HG02588 (cell line): ENCODE measurements around the gene GALNT2.

Source experiments
- ATAC-seq: cut with Tn5 transposase; IDR thresholded peaks from one replicate; pipeline ENCODE4 v1.9.1; 2021; ENCODE audit warnings: mild to moderate bottlenecking, moderate library complexity; ENCODE audit not compliant: unreplicated experiment

Gene GALNT2

GRCh38 chr1:230267338-230268065 lies 200.5 kb downstream of the GALNT2 start:
- no peak for ATAC-seq

GRCh38 chr1:230268371-230269170 lies 201.5 kb downstream of the GALNT2 start:
- ATAC-seq: no peak

GRCh38 chr1:230270185-230270558 lies 203.1 kb downstream of the GALNT2 start:
- no peak for ATAC-seq

DNA sequence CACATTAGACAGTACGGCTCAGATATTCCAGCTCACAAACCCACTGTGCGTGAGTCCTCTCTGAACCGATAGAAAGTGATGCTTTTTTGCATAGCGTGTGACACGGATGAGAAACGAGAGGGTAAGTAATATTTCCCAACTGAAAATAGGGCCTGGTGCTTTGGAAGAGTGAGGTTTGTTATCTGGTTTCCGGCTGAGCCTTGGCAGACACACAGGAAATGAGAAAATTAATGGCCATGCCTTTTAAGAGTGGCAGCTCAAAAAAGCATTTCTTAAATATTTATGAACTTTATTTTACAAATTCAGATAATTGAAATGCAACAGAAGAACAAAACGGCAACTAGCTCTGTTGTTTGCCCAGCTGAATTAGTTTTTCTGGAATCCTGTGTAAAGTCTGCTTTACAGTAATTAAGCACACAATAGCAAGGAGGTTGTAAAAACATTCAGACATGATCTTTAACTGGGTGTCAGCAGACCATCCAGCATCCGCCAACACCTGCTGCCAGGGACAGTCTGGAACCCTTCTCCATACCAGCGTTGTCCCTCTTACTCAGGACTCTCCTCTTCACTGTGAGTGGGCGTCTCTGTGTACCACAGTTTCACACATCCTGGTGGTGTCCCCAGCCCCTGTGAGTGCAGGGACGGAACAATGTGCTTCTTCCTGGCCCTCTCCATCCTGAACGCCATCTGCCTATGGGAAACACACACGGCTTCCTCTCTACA lies 203.7 kb downstream of the GALNT2 start:
- no peak for ATAC-seq

DNA sequence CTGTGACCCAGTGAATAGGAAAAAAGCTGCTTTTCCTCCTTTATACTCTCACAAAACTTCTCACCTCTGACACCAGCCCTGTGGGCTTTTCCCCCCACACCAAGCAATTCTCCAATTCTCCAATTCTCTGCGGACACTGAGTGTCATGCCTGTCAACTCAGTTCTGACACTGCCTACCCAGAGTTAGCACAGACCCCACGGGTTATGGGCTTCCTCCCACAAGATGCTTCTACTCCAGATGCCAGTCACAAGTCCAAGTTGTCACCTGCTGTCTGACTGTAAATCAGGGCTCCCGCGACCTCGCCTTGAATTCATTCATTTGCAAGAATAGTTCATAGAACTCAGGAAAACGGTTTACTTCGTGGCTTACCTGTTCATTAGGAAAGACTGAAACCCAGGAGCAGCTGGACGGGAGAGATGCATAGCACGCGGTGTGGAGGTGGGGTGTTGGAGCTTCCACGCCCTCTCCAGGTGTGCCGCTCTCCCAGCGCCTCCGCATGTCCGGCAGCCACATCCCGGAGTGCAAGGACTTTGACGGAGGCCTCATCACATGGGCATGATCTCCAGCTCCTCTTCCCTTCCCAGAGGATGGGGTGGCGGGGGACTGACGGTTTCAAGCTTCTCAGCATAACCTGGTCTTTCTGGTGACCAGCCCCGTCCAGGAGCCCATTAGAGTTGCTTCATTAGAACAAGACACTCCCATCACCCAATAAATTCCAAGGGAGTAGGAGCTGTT lies 204.4 kb downstream of the GALNT2 start:
- no peak for ATAC-seq

DNA sequence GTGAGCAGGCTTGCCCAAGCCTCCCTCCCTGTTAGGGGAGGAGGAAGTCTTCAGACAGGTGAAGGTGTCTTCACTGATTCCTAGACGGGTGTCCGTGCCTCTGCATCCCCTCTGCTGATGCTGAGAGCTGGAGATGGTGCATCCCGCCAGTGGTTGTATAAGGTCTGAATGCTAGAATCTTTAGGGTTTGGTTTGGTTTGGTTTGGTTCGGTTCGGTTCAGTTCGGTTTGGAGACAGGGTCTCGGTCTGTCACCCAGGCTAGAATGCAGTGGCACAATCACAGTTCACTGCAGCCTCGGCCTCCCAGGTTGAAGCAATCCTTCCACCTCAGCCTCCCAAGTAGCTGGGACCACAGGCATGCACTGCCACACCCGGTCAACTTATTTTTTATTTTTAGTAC lies 205.5 kb downstream of the GALNT2 start:
- ATAC-seq: no peak

DNA sequence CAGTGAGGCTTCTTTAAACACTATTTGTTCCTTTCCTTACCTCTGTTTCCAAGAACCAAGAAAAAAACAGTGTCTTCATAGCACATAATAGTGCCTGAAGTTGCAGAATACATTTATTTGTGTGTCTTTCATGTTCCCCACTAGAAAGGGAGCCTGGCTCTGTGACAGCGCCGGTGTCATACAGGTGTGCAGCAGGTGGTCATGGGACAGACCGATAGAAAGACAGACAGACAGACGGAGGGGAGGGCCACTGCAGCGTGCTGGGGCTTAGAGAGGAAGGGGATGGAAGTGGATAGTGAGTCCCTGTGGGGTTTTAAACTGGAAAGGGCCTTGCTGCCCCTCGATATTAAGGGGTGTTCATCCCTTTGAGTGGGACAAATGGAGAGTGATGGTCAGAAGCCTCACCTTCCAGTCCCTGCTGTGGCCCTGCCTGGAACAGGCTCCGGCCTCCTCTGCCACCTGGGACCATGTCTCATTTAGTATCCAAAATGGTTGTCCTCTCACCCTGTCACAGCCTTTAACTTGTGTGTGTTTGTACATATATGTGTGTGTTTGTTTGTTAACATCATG lies 206.2 kb downstream of the GALNT2 start:
- ATAC-seq: no peak

GRCh38 chr1:230274254-230274653 lies 207.2 kb downstream of the GALNT2 start:
- no peak for ATAC-seq

- no peak for ATAC-seq
These were observed 209.4 kb downstream of the GALNT2 start for GRCh38 chr1:230276401-230276800.

- no peak for ATAC-seq
These were observed 210.4 kb downstream of the GALNT2 start for GRCh38 chr1:230277201-230278025.

GRCh38 chr1:230278376-230278775 lies 211.3 kb downstream of the GALNT2 start:
- no peak for ATAC-seq

DNA sequence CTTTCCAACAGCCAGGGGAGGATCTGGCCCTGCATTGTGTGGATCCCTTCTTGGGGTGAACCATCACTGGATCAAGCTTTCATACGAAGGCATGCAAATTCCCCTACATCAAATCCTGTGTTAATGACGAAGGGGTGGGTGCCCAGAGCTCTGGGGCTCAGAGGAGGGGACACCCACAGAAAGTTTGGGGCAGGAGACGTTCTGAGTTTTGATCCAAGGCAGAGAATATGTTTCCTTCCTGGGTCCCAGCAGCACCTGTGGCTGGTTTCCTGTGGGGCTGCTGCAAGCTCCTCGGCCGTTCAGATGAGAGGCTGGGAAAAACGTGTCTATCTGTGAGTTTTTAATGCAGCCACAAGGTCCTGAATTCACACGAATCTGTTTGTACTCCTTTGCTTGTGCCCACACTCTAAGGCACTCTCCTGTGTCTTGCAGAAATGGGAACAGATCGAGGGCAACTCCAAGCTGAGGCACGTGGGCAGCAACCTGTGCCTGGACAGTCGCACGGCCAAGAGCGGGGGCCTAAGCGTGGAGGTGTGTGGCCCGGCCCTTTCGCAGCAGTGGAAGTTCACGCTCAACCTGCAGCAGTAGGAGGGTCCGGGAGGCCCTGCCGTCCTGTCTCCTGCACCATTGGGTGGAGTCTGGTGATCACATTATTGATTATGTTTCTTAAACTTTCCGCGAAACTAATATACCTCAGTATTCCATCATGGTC lies 212.0 kb downstream of the GALNT2 start:
- no peak for ATAC-seq

- no peak for ATAC-seq
These were observed 212.5 kb downstream of the GALNT2 start for GRCh38 chr1:230279583-230279945.

DNA sequence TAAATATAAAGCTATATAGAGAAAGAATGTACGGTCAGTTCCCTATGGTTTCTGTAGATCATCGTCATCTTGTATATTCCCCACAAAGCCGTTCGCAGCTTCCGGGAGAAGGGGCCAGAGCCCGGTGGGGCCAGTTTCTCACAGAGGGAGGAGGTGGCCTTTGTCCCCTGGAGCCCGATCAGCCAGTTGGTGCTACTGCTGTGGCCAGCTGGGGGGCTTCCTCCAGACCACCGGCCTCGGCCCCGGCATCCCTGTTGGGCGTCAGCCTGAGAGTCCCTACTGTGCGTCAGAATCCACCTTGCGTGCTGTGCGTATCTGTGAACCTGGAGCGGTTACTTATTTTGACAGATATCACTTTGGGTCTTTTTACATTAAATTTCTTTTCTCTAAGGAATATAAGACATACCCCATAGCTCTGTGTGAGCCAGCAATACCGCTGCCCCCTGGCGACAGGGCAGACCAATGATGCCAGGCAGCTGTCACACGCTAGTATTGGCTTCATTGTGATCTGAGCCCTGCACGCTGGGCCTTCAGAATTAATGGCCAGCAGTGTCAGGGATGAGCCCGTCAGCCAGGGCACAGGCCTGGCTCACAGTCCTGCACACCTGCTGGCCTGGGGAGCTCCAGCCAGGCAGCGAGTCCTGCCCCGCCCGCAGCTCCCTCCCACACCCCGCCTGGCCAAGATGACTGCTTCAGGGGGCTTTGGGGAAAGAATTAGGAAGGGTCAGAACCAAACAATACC lies 213.2 kb downstream of the GALNT2 start:
- ATAC-seq: no peak

DNA sequence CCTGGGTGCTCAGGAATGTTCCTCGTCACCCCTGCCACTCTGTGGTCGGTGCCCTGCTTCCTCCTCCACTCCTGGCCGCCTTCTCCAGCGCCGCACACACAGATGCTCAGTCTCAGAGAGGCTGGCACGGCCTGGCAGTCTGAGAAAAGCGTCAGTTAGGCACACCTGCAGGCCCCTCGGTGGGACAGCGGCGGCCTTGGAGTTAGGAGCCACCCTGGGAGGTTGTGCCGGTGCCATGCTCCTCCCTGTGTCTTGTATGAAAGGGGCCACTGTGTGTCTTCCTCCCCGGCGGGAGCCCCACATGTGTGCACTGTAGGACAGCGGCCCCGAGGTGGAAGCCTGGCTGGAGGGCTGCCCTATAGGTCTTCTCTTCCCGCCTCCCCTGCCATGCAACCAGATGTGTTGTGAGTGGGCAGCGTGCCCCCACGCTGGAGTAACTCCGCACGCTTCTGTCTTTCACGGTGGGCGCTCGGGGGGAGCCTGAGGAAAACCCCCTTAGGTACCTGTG lies 213.9 kb downstream of the GALNT2 start:
- no peak for ATAC-seq

DNA sequence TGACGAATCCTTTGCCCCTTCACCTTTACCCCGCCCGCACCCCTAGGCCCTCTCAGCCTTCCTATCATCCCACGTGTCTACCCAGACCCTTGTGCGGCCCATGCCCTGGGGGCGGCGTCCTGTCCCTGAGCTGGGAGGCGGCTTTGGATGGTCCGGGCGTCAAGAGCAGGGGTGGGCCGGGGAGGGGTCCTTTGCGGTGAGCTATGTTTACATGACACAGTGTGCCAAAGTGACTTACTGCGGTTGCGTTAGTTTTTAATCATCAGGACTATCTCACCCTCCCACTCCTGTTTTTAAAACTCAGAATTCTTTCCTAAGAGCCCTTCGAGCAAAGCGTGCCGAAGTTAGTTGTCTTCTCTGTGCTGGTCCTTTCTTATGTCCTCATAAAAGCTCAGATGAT lies 214.5 kb downstream of the GALNT2 start:
- ATAC-seq: no peak

- peak; percentile 54 for ATAC-seq
These were observed 215.1 kb downstream of the GALNT2 start for GRCh38 chr1:230282157-230282556.

- no peak for ATAC-seq
These were observed 216.6 kb downstream of the GALNT2 start for GRCh38 chr1:230283678-230284077.
